ENCODE data around the gene GLT1D1.

Gene GLT1D1

DNA sequence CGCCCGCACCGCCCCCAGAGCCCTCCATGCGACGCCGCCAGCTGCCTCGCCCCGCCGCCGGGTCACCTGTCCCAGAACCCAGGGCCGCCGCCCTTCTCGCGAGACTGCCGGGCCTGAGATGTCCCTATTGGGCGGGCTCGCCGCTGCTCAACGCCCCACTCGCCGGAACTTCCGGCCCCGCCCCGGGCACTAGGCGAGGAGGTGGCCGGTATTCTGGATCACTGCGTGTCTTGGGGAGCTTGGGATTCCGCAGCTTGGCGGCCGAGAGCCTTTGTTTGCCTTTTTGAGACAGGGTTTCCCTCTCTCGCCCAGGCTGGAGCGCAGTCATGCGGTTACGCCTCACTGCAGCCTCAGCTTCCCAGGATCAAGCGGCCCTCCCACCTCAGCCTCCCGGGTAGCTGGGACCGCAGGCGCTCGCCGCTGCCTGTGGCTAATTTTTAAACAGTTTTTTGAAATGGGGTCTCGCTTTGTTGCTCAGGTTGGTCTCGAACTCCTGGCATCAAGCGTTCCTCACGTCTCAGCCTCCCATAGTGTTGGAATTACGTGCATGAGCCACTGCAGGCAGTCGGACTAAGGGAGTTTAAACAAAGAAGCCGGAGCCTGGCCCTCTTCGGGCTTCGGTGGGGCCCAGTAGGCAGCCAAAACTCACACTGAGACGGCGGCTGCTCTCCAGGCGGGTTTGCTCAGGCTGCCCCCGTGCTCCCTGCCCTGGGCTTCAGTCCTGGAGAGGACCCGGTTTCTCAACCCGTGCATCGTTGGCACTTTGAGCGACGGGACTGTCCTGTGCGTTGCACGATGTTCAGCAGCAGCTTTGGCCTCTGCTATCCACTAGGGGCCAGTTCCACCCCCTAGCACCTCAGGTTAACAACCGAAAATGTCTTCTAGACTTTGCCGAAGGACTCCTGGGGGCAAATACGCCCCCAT is 29.1 kb upstream of the GLT1D1 start, which contains the start of gene SLC15A4:
Gene SLC15A4, minus strand, starts transcription at position 43 of the 924 bp plus-strand sequence. Its CDS starts 15 bp downstream, at position 28.
- H3K79me2 ChIP-seq (ENCODE audit: control insufficient read depth, insufficient read depth, low read length, poor library complexity) = peaks cover 17% of the 10 kb centered on the region

DNA sequence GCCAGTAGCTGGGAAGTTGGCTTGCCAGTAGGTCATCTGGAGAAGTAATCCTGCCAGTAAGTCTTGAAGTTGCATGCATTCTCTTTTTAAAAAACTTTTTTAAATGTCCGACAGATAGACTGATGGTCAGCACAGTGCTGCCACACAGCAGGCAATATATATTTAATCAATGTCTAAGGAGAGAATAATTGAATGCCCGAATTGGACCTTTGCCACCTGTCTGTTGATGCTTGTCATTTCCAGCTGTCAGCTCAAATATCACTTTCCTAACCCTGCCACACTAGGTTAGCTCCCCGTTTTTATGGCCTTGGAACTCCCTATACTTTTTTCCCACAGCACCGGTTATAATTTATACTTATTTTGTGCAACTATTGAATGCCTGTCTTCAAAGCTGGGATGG is 27.4 kb upstream of the GLT1D1 start:
- Histone ChIP-seq H4K91ac (ENCODE audit: low read depth, low read length) (no peak overlapping the region), H3K79me2 (ENCODE audit: control insufficient read depth, insufficient read depth, low read length, poor library complexity) (peaks cover 17% of the 10 kb centered on the region), H3K4me2 (ENCODE audit: low read length) (no peak overlapping the region), H3K4me1 (ENCODE audit: control insufficient read depth in 1 of 2, insufficient read depth in 2 of 2, low read length in 2 of 2) (peaks cover 4 to 13% of the 10 kb centered on the region in 2 experiments), H3K14ac (ENCODE audit: low read length) (no peak overlapping the region), H2AFZ (ENCODE audit: insufficient read depth, low read length, poor library complexity) (no peak overlapping the region), H2BK120ac (ENCODE audit: insufficient read depth, low read length, poor library complexity) (no peak overlapping the region), H4K12ac (ENCODE audit: low read depth, low read length) (no peak overlapping the region), H3K9me3 (ENCODE audit: insufficient read depth, low read depth, low read length) (no peaks in the 10 kb centered on the region), H3K18ac (ENCODE audit: low read length) (no peak overlapping the region), H3K27ac (ENCODE audit: low read depth, low read length) (no peak overlapping the region), H3K4ac (ENCODE audit: low read depth, low read length) (no peak overlapping the region), H3K9ac (ENCODE audit: low read length) (no peak overlapping the region), H3K23ac (ENCODE audit: low read length) (no peak overlapping the region), H3K79me1 (ENCODE audit: low read length) (peaks cover 10% of the 10 kb centered on the region), H2AK5ac (ENCODE audit: low read length) (no peak overlapping the region), H3K36me3 (ENCODE audit: control insufficient read depth in 1 of 2, insufficient read depth in 2 of 2, low read length in 2 of 2) (peaks cover 3 to 5% of the 10 kb centered on the region in 2 experiments), H2BK5ac (ENCODE audit: low read depth, low read length, poor library complexity) (no peak overlapping the region), H3K27me3 (ENCODE audit: insufficient read depth, low read length) (no peaks in the 10 kb centered on the region), H4K8ac (ENCODE audit: low read depth, low read length) (no peak overlapping the region), H3K4me3 (ENCODE audit: low read depth, low read length) (no peak overlapping the region), H2BK12ac (ENCODE audit: low read length) (no peak overlapping the region)
- DNase-seq = no peak
- no CpG with 5 or more reads among the region's 4 CpGs for WGBS (ENCODE audit: extremely low coverage, insufficient coverage, insufficient read length)

More for the DNA sequence above, 29.1 kb upstream of the GLT1D1 start, which contains the start of gene SLC15A4:
- H2BK120ac ChIP-seq (ENCODE audit: insufficient read depth, low read length, poor library complexity) = peak within 1 kb of the TSS; percentile 82
- H3K79me1 ChIP-seq (ENCODE audit: low read length) = peaks cover 10% of the 10 kb centered on the region
- peak within 1 kb of the TSS; percentile 88 for H2AFZ ChIP-seq (ENCODE audit: insufficient read depth, low read length, poor library complexity)
- no CpG with 5 or more reads among the region's 63 CpGs for WGBS (ENCODE audit: extremely low coverage, insufficient coverage, insufficient read length)
- H4K12ac ChIP-seq (ENCODE audit: low read depth, low read length) = peak within 1 kb of the TSS; percentile 94
- H3K18ac ChIP-seq (ENCODE audit: low read length) = peak within 1 kb of the TSS; percentile 98
- peak within 1 kb of the TSS; percentile 91 for H3K4me2 ChIP-seq (ENCODE audit: low read length)
- peak within 1 kb of the TSS; percentile 70 for H3K27ac ChIP-seq (ENCODE audit: low read depth, low read length)
- peak within 1 kb of the TSS; percentile 97 for H3K4me3 ChIP-seq (ENCODE audit: low read depth, low read length)
- H3K23ac ChIP-seq (ENCODE audit: low read length) = no peak within 1 kb of the TSS
- peak within 1 kb of the TSS; percentile 85 for H4K91ac ChIP-seq (ENCODE audit: low read depth, low read length)
- H3K4ac ChIP-seq (ENCODE audit: low read depth, low read length) = peak within 1 kb of the TSS; percentile 77
- no peak within 1 kb of the TSS for H2BK12ac ChIP-seq (ENCODE audit: low read length)
- no peaks in the 10 kb centered on the region for H3K9me3 ChIP-seq (ENCODE audit: insufficient read depth, low read depth, low read length)
- peak within 1 kb of the TSS; percentile 91 for H3K9ac ChIP-seq (ENCODE audit: low read length)
- peak; percentile 90 to 93 for DNase-seq
- H3K36me3 ChIP-seq (ENCODE audit: control insufficient read depth in 1 of 2, insufficient read depth in 2 of 2, low read length in 2 of 2) = peaks cover 4 to 11% of the 10 kb centered on the region in 2 experiments
- peak within 1 kb of the TSS; percentile 79 for H2AK5ac ChIP-seq (ENCODE audit: low read length)
- H4K8ac ChIP-seq (ENCODE audit: low read depth, low read length) = peak within 1 kb of the TSS; percentile 99
- peaks cover 4 to 13% of the 10 kb centered on the region in 2 experiments for H3K4me1 ChIP-seq (ENCODE audit: control insufficient read depth in 1 of 2, insufficient read depth in 2 of 2, low read length in 2 of 2)
- no peaks in the 10 kb centered on the region for H3K27me3 ChIP-seq (ENCODE audit: insufficient read depth, low read length)
- H3K14ac ChIP-seq (ENCODE audit: low read length) = peak within 1 kb of the TSS; percentile 99
- H2BK5ac ChIP-seq (ENCODE audit: low read depth, low read length, poor library complexity) = peak within 1 kb of the TSS; percentile 70

- H4K91ac ChIP-seq (ENCODE audit: low read depth, low read length) = no peak overlapping the region
- H3K9me3 ChIP-seq (ENCODE audit: insufficient read depth, low read depth, low read length) = no peaks in the 10 kb centered on the region
- H3K23ac ChIP-seq (ENCODE audit: low read length) = no peak overlapping the region
- H2BK12ac ChIP-seq (ENCODE audit: low read length) = no peak overlapping the region
- no peak overlapping the region for H2AFZ ChIP-seq (ENCODE audit: insufficient read depth, low read length, poor library complexity)
- no peak overlapping the region for H3K4me2 ChIP-seq (ENCODE audit: low read length)
- no peak overlapping the region for H2BK120ac ChIP-seq (ENCODE audit: insufficient read depth, low read length, poor library complexity)
- H4K12ac ChIP-seq (ENCODE audit: low read depth, low read length) = no peak overlapping the region
- DNase-seq = no peak
- peaks cover 14% of the 10 kb centered on the region for H3K79me2 ChIP-seq (ENCODE audit: control insufficient read depth, insufficient read depth, low read length, poor library complexity)
- no peaks in the 10 kb centered on the region for H3K27me3 ChIP-seq (ENCODE audit: insufficient read depth, low read length)
- H3K27ac ChIP-seq (ENCODE audit: low read depth, low read length) = no peak overlapping the region
- H2AK5ac ChIP-seq (ENCODE audit: low read length) = no peak overlapping the region
- no peaks in the 10 kb centered on the region for H3K36me3 ChIP-seq (ENCODE audit: control insufficient read depth in 1 of 2, insufficient read depth in 2 of 2, low read length in 2 of 2)
- H3K18ac ChIP-seq (ENCODE audit: low read length) = no peak overlapping the region
- no peak overlapping the region for H4K8ac ChIP-seq (ENCODE audit: low read depth, low read length)
- H2BK5ac ChIP-seq (ENCODE audit: low read depth, low read length, poor library complexity) = no peak overlapping the region
- peaks cover 10% of the 10 kb centered on the region for H3K79me1 ChIP-seq (ENCODE audit: low read length)
- no peak overlapping the region for H3K14ac ChIP-seq (ENCODE audit: low read length)
- no peak overlapping the region for H3K4me3 ChIP-seq (ENCODE audit: low read depth, low read length)
- WGBS (ENCODE audit: extremely low coverage, insufficient coverage, insufficient read length) = no CpG with 5 or more reads among the region's 2 CpGs
- H3K4ac ChIP-seq (ENCODE audit: low read depth, low read length) = no peak overlapping the region
- H3K9ac ChIP-seq (ENCODE audit: low read length) = no peak overlapping the region
- peaks cover 4 to 7% of the 10 kb centered on the region in 2 experiments for H3K4me1 ChIP-seq (ENCODE audit: control insufficient read depth in 1 of 2, insufficient read depth in 2 of 2, low read length in 2 of 2)
Measured at GRCh38 chr12:128827724-128828123, 25.6 kb upstream of the GLT1D1 start.

- Histone ChIP-seq H3K4me2 (ENCODE audit: low read length) (no peak overlapping the region), H4K12ac (ENCODE audit: low read depth, low read length) (no peak overlapping the region), H3K4me3 (ENCODE audit: low read depth, low read length) (no peak overlapping the region), H3K4me1 (ENCODE audit: control insufficient read depth in 1 of 2, insufficient read depth in 2 of 2, low read length in 2 of 2) (no peaks in the 10 kb centered on the region), H3K18ac (ENCODE audit: low read length) (no peak overlapping the region), H2BK5ac (ENCODE audit: low read depth, low read length, poor library complexity) (no peak overlapping the region), H3K23ac (ENCODE audit: low read length) (no peak overlapping the region), H3K36me3 (ENCODE audit: control insufficient read depth in 1 of 2, insufficient read depth in 2 of 2, low read length in 2 of 2) (no peaks in the 10 kb centered on the region), H2AK5ac (ENCODE audit: low read length) (no peak overlapping the region), H4K91ac (ENCODE audit: low read depth, low read length) (no peak overlapping the region), H2BK120ac (ENCODE audit: insufficient read depth, low read length, poor library complexity) (no peak overlapping the region), H4K8ac (ENCODE audit: low read depth, low read length) (no peak overlapping the region), H3K79me1 (ENCODE audit: low read length) (no peaks in the 10 kb centered on the region), H3K27ac (ENCODE audit: low read depth, low read length) (no peak overlapping the region), H3K79me2 (ENCODE audit: control insufficient read depth, insufficient read depth, low read length, poor library complexity) (no peaks in the 10 kb centered on the region), H3K27me3 (ENCODE audit: insufficient read depth, low read length) (no peaks in the 10 kb centered on the region), H3K9me3 (ENCODE audit: insufficient read depth, low read depth, low read length) (no peaks in the 10 kb centered on the region), H3K14ac (ENCODE audit: low read length) (no peak overlapping the region), H3K4ac (ENCODE audit: low read depth, low read length) (no peak overlapping the region), H2AFZ (ENCODE audit: insufficient read depth, low read length, poor library complexity) (no peak overlapping the region), H3K9ac (ENCODE audit: low read length) (no peak overlapping the region), H2BK12ac (ENCODE audit: low read length) (no peak overlapping the region)
- WGBS (ENCODE audit: extremely low coverage, insufficient coverage, insufficient read length) = no CpG with 5 or more reads among the region's 8 CpGs
- DNase-seq = peak in 1 of 2 donors; percentile 25
Measured at GRCh38 chr12:128829861-128830504, 23.3 kb upstream of the GLT1D1 start.

Data from trophoblast cell (in vitro differentiated cells and primary cell).